Left lung (tissue), 10 donors: ENCODE data around the gene HAVCR2. TPM values are rescaled to one million over a fixed set of nuclear protein-coding genes. Genes with fewer than 3 reads are reported as not detected.

Experiments
- ATAC-seq: fragments of 200-7000 bp; cut with Tn5 transposase; one replicate; pipeline ENCODE4 v1.9.1; 2020; ENCODE audit warnings: moderate library complexity
- DNase-seq, 4 donors: peaks; one replicate each; pipeline ENCODE4 v3.0.0-alpha.2; 2013 to 2020
- H3K27ac ChIP-seq, 2 donors: fragments of 200-600 bp; sonication (generic) in 1 of 2; one replicate each; pipeline versions ENCODE4 v1.5.0 to v1.8.0; 2020 to 2021
- H3K27me3 ChIP-seq, 2 donors: fragments of 200-600 bp; sonication (generic) in 1 of 2; one replicate each; pipeline versions ENCODE4 v1.5.0 to v1.8.0; 2020 to 2021
- H3K36me3 ChIP-seq, 2 donors: fragments of 200-600 bp; sonication (generic) in 1 of 2; one replicate each; pipeline versions ENCODE4 v1.5.0 to v1.8.0; 2020 to 2021
- H3K4me1 ChIP-seq, 2 donors: fragments of 200-600 bp; one replicate each; pipeline ENCODE4 v1.8.0; 2021
- H3K4me3 ChIP-seq, 2 donors: fragments of 200-600 bp; sonication (generic) in 1 of 2; one replicate each; pipeline versions ENCODE4 v1.5.0 to v1.8.0; 2020 to 2021; ENCODE audit warnings: mild to moderate bottlenecking in 1 of 2
- H3K9me3 ChIP-seq, 2 donors: fragments of 200-600 bp; sonication (generic) in 1 of 2; one replicate each; pipeline versions ENCODE4 v1.5.0 to v1.8.0; 2020 to 2021
- CTCF ChIP-seq, 2 donors: fragments of 200-600 bp; sonication (generic) in 1 of 2; IDR thresholded peaks; one replicate each; pipeline versions ENCODE4 v1.5.0 to v1.8.0; 2021; ENCODE audit warnings: antibody characterized with exemption in 2 of 2
- intact Hi-C, 2 donors: fragments of 100-400 bp; cut with DNase I; formaldehyde crosslinking; loops; one replicate each; pipeline versions ENCODE4 v1.11.2 to v1.14.2; 2022
- polyA plus RNA-seq, 6 donors: library from polyadenylated mRNA; unstranded; fragments of 120-200 nt; gene quantifications; one replicate each; pipeline ENCODE4 v1.2.1, GENCODE V29; 2013; ENCODE audit not compliant: insufficient read length in 6 of 6
- total RNA-seq, 2 donors: library from RNA; stranded (reverse); fragmentation: NEBNext Ultra II Directional; extraction: Animal tissue kit (Norgen Biotek cat#: 25700); gene quantifications; one replicate each; pipeline ENCODE4 v1.2.1, GENCODE V29; 2021
- donor health status: DM: no; HTN: yes; CAD: no.
- donor health status: DM: no; HTN: no; CAD: no.

Gene HAVCR2
- total and polyA plus RNA-seq, 8 donors, result 1.6 to 50.9 (median 2.5) TPM

DNA sequence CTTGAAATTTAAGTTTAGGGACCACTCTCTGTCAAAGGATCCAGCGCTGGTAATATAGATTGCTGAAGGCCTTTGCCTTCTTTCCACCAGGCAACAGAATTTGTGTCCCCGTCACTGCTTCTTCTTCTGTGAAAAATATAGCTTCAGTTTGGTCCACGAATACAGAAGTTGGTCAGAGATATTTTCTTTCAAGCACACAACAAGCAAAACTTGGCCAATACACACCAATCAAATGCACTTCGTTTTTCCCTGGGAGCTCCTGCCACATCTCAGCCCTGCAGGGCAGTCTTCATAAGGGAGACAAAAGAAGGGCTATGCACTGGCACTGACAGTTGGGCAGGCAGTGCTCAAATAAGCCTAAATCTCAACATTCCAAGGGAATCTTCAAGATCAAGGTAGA lies 22.9 kb downstream of the HAVCR2 start:
- Histone ChIP-seq H3K27ac (no peak overlapping the region), H3K4me1 (no peaks in the 10 kb centered on the region), H3K27me3 (no peaks in the 10 kb centered on the region), H3K4me3 (no peak overlapping the region), H3K36me3 (peaks cover 0 to 36% of the 10 kb centered on the region in 2 donors), H3K9me3 (no peaks in the 10 kb centered on the region)
- DNase-seq (no peak), ATAC-seq (no peak)
- TF ChIP-seq CTCF (IDR thresholded peaks at IDR 0.05), result no peak
- intact Hi-C loops, result no loop called here

- no peaks in the 10 kb centered on the region for H3K36me3 ChIP-seq
- ATAC-seq (no peak), DNase-seq (no peak)
- no peaks in the 10 kb centered on the region for H3K9me3 ChIP-seq
- H3K4me3 ChIP-seq, result no peak overlapping the region
- H3K27ac ChIP-seq, result no peak overlapping the region
- intact Hi-C loops, result no loop called here
- H3K27me3 ChIP-seq, result no peaks in the 10 kb centered on the region
- TF ChIP-seq CTCF (IDR thresholded peaks at IDR 0.05), result no peak
- no peaks in the 10 kb centered on the region for H3K4me1 ChIP-seq
Observed at GRCh38 chr5:157080286-157080685, 28.6 kb downstream of the HAVCR2 start.

- Histone ChIP-seq H3K27ac (no peak overlapping the region), H3K4me3 (no peak overlapping the region), H3K27me3 (no peaks in the 10 kb centered on the region), H3K36me3 (no peaks in the 10 kb centered on the region), H3K9me3 (no peaks in the 10 kb centered on the region), H3K4me1 (no peaks in the 10 kb centered on the region)
- no peak for TF ChIP-seq CTCF (IDR thresholded peaks at IDR 0.05)
- intact Hi-C loops, result no loop called here
- DNase-seq (no peak), ATAC-seq (no peak)
Observed at GRCh38 chr5:157076558-157076957, 32.3 kb downstream of the HAVCR2 start.

GRCh38 chr5:157072508-157072907 lies 36.3 kb downstream of the HAVCR2 start:
- intact Hi-C loops, result no loop called here
- Histone ChIP-seq H3K4me3 (no peak overlapping the region), H3K4me1 (no peaks in the 10 kb centered on the region), H3K27me3 (no peaks in the 10 kb centered on the region), H3K9me3 (no peaks in the 10 kb centered on the region), H3K27ac (no peak overlapping the region), H3K36me3 (no peaks in the 10 kb centered on the region)
- ATAC-seq, result no peak
- no peak for DNase-seq
- TF ChIP-seq CTCF (IDR thresholded peaks at IDR 0.05), result no peak

- H3K27ac ChIP-seq, result no peak overlapping the region
Observed at GRCh38 chr5:157069949-157070348, 38.9 kb downstream of the HAVCR2 start.

More at GRCh38 chr5:157069949-157070348, 38.9 kb downstream of the HAVCR2 start:
- no peaks in the 10 kb centered on the region for H3K9me3 ChIP-seq
- intact Hi-C loops, result no loop called here
- ATAC-seq (no peak), DNase-seq (no peak)
- TF ChIP-seq CTCF (IDR thresholded peaks at IDR 0.05), result no peak
- no peaks in the 10 kb centered on the region for H3K27me3 ChIP-seq
- no peak overlapping the region for H3K4me3 ChIP-seq
- H3K36me3 ChIP-seq, result no peaks in the 10 kb centered on the region
- no peaks in the 10 kb centered on the region for H3K4me1 ChIP-seq
